Stimulated activated CD4-positive, alpha-beta T cell treated with anti-CD3 and anti-CD28 coated beads, TNF-alpha, amount 100 ng/mL, for 1 hour (primary cell): ENCODE results near the gene MYO9A.
"Not testable (repeated sequence)": the region's sequence is repeated elsewhere in the genome, so short reads cannot be mapped to it uniquely, and the experiment has no call there.

Source experiments
- DNase-seq, 3 donors: peaks; one replicate each; pipeline ENCODE4 v3.0.0-alpha.2; 2020; ENCODE audit warnings: low read depth in 3 of 3, low spot score in 1 of 3

Gene MYO9A

GRCh38 chr15:72141171-72142084 lies 23.5 kb upstream of the MYO9A start:
- DNase-seq: no peak

GRCh38 chr15:72140088-72140487 lies 22.1 kb upstream of the MYO9A start:
- DNase-seq: no peak

GRCh38 chr15:72139667-72140066 lies 21.7 kb upstream of the MYO9A start:
- no peak for DNase-seq

GRCh38 chr15:72136170-72137051 lies 18.5 kb upstream of the MYO9A start:
- no peak for DNase-seq

GRCh38 chr15:72135719-72136118 lies 17.8 kb upstream of the MYO9A start:
- no peak for DNase-seq

- DNase-seq: no peak
Observed at GRCh38 chr15:72133211-72133610, 15.3 kb upstream of the MYO9A start.

- DNase-seq: no peak
Observed at GRCh38 chr15:72131922-72132321, 14.0 kb upstream of the MYO9A start.

- DNase-seq: no peak
Observed at GRCh38 chr15:72130272-72130671, 12.3 kb upstream of the MYO9A start.

GRCh38 chr15:72128359-72128758 lies 10.4 kb upstream of the MYO9A start:
- DNase-seq: no peak

- DNase-seq: no peak
Observed at GRCh38 chr15:72127724-72128322, 9.9 kb upstream of the MYO9A start.

GRCh38 chr15:72124218-72124617 lies 6.3 kb upstream of the MYO9A start:
- no peak for DNase-seq

GRCh38 chr15:72117486-72118016 lies 399 bp downstream of the MYO9A start:
- DNase-seq: peak in 1 of 3 donors; percentile 48

GRCh38 chr15:72116731-72117485 lies 1.0 kb downstream of the MYO9A start:
- no peak for DNase-seq

- DNase-seq: no peak
Observed at GRCh38 chr15:72113347-72114031, 4.5 kb downstream of the MYO9A start.

- no peak for DNase-seq
Observed at GRCh38 chr15:72112805-72113204, 5.1 kb downstream of the MYO9A start.

GRCh38 chr15:72112116-72112515 lies 5.8 kb downstream of the MYO9A start:
- DNase-seq: no peak

GRCh38 chr15:72110355-72110754 lies 7.6 kb downstream of the MYO9A start:
- DNase-seq: no peak

GRCh38 chr15:72106068-72106467 lies 11.9 kb downstream of the MYO9A start:
- DNase-seq: no peak

- no peak for DNase-seq
Observed at GRCh38 chr15:72105111-72105510, 12.8 kb downstream of the MYO9A start.

GRCh38 chr15:72100551-72100950 lies 17.4 kb downstream of the MYO9A start:
- not testable (repeated sequence) for DNase-seq
